HG03521 (cell line): ENCODE data around the gene KLF1.
"Not testable (repeated sequence)": the region's sequence is repeated elsewhere in the genome, so short reads cannot be mapped to it uniquely, and the experiment has no call there.

Experiments used
- ATAC-seq: cut with Tn5 transposase; IDR thresholded peaks from one replicate; pipeline ENCODE4 v1.9.1; 2021; ENCODE audit warnings: mild to moderate bottlenecking, moderate library complexity; ENCODE audit not compliant: unreplicated experiment

Gene KLF1

DNA sequence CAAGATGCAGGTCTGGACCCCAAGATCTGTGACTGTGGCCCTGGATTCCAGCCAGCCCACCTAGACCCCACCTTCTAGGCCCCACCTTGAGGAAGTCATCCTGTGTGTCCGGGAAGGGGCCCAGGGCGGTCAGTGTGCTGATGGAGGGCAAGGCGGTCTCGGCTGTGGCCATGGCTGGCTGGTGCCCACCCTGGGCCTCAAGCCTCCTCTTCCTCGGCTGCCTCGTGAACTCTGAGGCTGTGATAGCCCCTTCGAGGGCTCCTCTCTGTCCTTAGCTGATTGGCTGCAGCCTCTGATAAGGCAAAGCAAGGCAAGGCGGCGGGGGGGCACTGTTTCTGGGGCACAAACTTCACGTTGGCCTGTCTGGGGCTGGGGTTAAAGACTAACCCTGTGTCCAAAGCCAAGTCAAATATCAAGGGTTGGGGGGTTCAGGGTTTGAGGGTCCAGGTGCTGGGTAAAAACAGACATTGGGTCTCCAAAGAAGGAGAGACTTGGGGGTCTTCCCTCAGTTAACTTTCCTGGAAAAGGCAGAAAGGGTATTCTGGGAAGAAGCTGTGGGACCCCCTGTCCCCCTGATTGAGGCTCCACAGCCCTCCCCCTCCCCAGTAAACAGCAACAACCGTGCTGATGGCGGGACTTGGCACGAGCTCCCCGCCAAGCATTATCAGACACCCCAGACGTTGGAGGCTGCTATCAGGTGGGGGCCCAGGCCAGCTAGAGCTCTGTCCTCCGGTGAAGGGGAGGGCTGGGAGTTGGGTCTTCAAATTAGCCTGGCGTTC is at the start of gene KLF1:
Gene KLF1, minus strand, starts transcription at position 233 of the 779 bp plus-strand sequence. Its CDS starts 61 bp downstream, at position 172.
- no peak for ATAC-seq

DNA sequence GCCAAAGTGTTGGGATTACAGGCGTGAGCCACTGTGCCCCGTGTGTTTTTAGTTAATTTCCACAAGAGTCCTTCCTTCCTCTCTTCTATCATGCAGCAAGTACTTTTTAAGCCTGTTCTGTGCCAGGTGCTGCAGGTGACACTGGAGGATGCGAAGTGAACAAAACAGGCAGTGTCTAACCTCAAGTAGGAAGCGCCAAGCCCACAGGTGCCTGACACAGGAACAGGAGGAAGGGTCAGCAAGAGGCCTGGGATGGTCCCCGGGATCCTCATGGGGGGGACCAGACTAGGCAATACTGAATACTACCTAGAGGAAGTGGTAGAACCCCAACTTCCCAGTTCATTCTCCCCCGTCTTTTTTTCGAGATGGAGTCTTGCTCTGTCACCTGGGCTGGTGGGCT is 49.6 kb upstream of the KLF1 start:
- ATAC-seq: no peak

DNA sequence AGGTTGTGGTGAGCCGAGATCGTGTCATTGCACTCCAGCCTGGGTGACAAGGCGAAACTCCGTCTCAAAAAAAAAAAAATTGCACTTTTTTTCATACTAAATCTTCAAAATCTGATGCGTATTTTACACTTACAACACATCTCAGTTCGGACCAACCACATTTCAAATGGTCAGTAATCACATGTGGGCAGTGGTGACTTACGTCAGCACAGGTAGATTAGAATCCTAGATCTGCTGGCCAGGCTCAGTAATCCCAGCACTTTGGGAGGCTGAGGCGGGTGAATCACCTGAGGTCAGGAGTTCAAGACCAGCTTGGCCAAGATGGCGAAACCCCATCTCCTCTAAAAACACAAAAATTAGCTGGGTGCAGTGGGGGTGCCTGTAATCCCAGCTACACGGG is 48.1 kb upstream of the KLF1 start:
- ATAC-seq: no peak

DNA sequence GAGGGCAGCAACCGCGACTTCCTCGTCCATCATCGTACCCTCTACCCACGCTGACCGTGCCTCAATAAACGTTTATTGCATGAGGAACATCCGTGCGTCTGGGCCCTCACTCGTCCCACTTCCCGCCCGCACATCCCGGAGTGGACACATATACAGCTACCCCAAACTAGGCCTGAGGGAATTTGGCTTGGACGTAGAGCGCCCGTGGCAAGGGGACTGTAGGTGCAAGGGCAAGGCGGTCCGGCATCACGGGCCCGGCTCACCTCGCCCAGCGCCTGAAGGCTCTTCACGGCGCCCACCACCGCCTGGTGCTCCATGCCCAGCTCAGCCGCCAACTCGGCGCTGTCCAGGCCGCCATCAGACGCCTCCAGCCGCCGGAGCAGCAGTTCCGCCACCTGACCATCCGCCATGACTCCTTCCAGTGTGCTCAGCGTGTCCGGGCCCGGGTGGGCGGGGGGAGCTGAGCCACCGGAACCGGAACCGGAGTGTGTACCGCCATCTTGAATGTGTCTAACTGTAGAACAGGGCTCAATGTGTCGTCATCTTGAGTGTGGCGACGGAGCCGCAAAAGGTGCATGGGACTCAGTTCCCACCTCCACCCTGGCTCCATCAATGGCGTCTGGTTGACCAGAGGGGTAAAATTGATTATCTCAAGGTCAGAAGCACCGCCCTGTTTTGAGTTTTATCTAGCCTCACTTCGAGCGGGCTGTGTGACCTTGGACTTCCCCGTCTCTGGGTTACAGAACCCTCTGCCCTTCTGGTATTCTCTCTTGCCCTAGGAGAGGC is 46.5 kb upstream of the KLF1 start, which contains the start of gene FARSA:
Gene FARSA, minus strand, starts transcription at position 425 of the 786 bp plus-strand sequence. Its CDS starts 15 bp downstream, at position 410.
- no peak for ATAC-seq

DNA sequence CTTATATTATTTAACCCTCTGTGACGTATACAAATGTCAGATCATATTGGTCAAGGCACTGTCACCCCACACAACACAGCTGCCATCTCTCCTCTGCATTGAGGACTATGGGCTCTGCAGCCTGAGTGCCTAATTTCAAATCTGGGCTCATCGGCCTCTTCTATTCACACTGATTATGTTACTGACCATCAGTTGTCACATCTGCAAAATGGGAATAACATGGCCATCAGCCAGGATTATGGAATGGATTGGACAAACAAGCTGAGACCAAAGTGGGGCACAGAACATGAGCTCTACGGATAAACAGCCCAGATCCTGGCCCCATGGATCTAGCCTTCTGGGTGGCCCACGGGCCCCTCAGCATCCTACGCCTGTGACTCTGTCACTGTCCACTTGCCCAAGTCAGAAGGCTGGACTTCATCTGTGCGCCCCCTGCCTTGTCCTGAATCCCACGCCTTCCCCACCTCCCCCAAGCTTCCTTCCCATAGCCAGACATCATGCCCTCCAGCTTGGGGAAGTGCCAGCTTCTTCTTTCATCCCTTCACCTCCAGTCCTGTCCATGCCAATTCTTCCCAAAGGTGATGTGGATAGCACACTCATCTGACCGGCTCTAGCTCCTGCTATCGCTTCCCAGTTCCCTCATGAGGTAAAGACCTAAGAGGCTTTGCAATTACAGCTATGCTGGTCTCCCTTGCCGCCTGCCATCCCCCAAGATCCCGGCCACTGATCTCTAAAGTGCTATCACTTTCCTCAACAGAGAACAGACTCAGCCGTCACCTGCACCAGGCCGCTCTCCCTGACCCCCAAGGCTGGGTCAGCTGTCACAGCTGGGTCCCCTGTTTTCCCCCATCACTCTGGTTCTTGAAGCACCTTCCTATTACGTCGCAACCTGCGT is 45.6 kb upstream of the KLF1 start:
- ATAC-seq: no peak

DNA sequence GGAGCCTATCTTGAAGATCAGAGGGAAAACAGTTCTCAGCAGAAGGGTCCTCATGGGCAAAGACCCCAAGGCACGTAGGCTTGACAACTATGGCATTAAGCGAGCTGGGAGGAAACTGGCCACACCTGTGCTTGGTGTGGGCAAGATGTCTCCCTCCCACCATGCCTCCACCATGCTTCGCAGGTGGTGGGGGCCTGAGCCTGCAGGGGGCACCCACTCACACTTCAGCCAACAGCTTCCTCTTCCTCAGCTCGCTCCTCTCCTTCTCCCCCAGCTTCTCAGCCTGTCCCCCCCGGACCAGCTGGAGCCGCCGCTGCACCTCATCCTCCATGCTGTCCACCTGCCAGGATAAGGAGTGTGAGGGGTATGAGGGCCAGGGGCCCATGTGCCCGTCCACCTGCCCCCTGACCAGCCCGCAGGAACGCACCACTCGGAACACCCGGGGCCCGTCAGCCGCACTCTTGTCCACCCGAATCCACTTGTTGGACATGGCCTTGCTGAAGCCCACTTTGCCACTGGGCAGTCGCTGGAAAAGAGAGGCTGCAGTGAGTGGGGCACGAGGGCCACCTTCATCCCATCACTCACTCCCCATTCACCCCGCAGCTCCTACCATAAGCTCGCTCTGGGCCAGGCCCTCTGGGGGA is 43.1 kb upstream of the KLF1 start:
- no peak for ATAC-seq

DNA sequence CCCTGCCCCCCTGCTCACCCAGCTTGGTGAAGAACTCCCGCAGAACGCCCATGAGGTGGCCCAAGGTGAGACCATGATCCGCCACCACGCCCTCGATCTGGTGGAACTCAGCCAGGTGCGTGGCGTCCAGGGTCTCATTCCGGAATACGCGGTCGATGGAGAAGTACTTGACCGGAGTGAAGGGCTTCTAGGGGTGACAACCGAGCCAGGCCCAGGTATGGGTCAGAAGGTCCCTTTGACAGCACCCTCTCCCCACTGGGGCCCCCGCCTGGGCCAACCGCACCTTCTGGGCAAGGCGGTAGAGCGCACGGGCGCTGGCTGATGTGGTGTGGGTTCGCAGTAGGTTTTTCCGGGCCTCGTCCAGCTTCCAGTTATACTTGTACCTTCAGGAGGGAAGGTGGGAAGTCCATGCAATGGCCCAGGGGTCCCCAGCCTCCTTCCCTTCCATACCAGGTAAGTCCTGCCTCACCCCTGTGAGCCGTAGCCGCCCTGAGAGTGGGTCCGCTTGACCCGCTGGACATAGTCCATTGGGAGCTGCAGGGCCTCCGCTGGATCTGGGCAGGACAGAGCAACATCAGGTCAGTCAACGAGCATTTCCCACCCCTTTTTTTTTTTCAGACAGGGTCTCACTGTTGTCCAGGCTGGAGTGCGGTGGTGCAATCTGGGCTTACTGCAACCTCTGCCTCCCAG is 37.8 kb upstream of the KLF1 start:
- ATAC-seq: no peak

DNA sequence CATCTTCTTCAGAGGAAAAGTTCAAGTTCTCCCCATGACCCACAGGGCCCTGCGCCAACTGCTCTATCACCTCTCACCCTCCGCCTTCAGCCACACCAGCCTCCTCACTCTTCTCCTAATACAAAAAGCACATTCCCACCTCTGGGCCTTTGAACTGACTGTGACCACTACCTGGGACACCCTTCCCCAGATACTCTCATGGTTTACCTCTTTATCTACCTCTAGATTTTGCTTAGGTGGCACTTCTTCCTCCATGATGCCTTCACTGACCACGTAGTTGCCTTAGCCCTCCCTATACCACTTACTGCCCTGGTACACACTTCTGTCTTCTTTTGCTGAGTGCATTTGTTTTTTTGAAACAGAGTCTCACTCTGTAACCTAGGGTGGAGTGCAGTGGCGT is 36.0 kb upstream of the KLF1 start:
- no peak for ATAC-seq

DNA sequence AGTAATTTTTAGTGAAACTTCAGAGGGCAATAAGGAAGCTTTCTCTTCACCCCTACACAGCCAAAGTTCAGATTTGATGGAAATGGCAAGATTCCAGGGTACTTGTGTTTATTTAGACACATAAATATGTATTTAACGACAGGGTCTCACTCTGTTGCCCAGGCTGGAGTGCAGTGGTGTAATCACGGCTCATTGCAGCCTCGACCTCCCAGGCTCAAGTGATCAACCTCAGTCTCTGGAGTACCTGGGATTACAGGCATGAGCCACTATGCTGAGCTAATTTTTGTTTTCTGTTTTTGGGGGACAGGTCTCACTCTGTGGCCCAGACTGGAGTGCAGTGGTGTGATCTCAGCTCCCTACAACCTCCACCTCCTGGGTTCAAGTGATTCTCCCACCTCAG is 34.0 kb upstream of the KLF1 start:
- ATAC-seq: no peak

DNA sequence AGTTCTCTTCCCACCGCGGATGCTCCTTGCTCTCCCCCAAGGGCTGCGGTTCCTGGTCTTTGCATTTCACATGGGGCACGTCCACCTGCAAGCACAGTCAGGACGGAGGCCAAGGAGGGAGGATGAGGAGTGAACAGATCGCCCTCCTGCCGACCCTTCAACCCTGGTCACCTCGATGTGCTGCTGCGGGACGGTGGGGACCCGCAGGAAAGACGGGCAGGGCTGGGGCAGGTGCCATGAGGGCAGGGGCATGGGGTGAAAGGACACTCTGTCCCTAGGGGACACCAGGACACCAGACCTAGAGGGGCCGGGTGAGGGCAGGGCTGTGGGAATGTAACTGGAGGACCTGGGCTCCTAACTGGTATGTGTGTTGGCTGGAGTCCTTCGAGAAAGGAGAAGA is 31.3 kb upstream of the KLF1 start:
- no peak for ATAC-seq

DNA sequence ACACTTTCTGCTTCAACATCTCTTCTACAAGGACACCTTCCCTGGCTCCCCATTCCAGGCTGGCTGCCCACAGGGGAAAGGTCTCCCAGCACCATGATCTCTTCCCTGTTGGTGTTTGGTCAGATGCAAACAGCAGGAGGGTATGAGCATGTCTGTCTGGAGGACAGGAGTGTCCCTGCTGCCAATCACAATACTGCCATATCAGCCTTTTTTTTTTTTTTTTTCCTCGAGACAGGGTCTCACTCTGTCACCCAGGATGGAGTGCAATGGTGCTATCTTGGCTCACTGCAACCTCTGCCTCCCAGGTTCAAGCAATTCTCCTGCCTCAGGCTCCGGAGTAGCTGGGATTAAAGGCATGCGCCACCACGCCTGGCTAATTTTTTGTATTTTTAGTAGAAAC is 28.9 kb upstream of the KLF1 start:
- not testable (repeated sequence) for ATAC-seq

DNA sequence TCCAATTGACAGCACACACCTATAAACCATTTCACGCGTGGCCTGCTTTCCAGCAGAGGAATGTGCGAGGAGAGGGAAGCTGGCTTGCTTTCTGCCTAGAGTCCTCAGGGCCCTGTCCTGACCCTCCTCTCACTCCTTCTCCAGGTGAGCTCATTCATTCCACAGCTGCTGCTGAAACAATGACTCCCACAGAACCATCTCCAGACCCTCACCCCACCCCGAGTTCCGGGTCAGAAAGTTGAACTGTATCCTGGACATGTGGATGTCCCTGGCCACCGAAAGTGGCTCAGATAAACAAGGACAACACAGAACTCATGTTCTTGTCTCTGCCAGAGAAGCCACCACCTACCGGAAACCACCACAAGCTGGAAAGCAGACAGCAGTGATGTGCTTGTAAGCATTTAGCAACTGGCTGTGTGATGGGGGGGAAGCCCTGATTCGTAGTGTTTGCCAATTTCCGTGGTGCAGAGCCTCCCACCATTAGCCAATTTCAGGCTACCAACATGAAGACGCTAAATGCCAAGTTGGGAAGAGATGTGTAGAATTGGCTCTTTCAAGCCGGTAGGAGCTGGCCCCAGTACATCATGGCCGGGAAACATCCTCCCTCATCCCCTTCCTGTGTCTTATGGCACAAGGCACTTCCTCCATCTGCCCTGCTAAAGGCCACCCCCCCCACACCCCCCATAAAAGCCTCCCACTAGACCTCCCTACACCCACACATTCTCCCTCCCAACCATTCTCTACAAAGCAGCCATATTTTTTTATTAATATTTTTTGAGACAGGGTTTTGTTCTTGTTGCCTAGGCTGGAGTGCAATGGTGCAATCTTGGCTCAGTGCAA is 27.1 kb upstream of the KLF1 start:
- ATAC-seq: no peak

DNA sequence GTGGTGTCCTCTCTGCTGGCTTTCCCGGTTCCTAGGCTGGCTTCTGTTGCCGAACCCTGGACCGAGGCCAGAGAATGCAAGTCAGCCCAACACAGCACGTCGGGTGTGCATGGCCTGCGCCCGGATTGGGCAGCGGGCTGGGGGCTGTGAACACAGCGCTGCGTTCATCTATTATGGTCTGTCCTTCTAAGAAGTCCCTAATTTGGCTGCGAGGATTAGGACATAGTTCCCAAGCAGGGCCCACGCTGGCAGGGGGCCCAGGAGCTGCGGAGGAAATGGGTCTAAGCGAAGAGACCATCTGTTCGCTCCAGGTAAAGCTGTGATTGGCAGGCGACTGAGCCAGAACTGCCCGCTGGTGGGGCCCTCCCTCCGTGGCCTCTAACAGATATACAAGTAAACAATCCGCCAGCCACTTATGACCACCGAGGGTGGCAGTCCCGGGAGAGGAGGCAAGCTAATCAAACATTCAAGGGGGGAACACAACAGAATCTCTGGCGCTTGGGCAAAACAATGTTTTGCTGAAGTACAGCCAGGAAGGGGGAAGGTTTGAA is 26.1 kb upstream of the KLF1 start:
- no peak for ATAC-seq

DNA sequence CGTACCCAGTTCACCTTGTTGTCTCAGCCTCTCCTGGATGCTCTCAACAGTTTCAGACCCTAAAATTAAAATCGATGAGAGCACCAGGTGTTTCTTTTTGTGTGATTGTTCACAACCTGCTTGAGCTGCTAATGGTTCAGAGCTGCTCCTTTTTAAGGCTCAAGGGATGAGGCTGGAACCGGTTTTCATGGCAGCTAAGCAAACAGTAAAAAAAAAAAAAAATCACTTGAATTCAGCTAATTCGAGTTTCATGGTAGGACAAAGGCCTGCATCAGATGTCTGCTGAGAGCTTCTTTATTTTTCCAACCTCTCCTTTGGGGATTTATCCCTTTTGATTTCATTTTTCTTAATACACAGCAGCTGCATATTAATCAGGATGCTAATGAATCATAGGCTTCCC is 25.6 kb upstream of the KLF1 start:
- no peak for ATAC-seq

DNA sequence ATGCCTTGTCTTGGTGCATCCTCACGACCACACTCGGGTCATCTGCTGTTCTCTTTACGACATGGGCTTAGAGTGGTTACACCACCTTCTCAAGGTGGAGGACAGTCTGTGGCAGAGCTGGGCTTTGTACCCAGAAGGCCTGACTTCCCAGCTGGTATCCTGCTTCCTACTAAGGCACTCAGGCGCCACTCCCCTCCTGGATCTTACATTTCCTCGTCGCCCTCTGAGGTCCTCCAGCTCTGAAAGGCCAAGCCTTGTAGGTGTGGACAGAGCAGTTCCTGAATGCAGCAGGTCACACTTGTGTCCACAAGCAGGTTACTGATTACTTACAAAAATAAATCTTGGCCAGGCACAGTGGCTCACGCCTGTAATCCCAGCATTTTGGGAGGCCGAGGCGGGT is 20.2 kb upstream of the KLF1 start:
- no peak for ATAC-seq

DNA sequence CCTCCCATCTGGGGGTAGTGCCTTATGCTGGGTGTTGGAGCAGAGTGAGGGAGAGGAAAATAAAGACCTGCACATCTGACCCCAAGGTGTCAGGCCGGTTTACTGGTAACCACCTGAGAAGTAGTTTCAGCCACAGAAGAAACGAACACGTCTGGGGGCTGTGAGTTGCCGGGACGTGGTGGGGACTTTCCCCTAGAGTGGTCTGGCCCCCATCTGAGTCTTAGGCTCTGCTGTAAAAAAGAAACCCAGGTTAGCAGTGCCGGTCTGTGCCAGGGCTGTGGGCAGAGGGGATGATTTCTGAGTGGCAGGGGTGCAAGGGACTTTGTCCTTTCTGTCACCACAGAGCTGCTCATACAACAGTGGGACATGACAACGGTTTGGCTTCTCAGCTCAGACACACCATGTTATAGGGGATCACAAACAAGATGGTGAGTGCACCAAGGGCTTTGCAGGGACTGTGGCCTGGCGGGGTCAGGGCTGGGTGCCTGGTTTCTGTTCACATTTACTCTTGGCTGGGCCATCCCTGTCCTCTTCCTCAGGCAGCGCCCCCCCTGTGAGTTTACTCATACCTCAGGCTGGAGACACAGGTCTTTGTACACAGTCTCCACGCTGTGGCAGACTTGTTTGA is 13.0 kb upstream of the KLF1 start:
- ATAC-seq: peak; percentile 58

DNA sequence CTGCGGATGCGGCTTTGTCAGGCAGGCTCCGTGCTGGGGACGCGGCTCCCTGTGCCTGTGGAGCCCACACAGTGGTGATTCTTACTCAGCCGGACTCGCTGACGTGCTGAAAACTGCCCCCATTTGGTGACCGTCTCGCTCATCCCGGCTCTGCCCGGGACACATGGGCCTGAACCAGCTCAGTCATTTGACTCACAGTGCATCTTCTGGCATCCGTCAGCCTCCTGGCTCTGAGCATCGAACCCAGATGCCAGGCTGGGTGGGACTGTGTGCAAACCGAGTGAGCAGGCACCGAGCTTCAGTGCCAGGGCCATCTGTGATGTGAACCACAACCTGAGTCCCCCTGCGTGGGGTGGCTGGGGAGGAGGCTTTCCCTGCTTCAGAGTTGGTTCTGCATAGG is 9.5 kb upstream of the KLF1 start:
- ATAC-seq: no peak

DNA sequence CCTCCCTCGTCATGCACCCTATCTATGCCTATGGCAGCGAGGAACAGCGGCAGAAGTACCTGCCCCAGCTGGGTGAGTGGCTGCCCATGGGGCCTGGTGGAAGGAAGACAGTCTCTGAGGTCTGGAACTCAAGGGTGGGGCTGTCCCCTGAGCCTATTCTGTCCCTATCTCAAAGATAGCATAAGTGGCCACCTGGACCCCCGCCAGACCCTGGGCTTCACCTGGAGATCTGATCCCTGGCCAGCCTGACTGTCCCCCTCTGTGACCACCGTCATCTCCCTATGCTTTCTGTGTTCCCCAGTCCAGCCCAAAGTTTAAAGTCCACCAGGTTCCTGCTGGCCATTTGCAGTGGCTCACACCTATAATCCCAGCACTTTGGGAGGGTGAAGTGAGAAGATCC is 6.6 kb upstream of the KLF1 start:
- ATAC-seq: no peak
